ENCODE measurements around the gene GRIN3B.

Gene GRIN3B

DNA sequence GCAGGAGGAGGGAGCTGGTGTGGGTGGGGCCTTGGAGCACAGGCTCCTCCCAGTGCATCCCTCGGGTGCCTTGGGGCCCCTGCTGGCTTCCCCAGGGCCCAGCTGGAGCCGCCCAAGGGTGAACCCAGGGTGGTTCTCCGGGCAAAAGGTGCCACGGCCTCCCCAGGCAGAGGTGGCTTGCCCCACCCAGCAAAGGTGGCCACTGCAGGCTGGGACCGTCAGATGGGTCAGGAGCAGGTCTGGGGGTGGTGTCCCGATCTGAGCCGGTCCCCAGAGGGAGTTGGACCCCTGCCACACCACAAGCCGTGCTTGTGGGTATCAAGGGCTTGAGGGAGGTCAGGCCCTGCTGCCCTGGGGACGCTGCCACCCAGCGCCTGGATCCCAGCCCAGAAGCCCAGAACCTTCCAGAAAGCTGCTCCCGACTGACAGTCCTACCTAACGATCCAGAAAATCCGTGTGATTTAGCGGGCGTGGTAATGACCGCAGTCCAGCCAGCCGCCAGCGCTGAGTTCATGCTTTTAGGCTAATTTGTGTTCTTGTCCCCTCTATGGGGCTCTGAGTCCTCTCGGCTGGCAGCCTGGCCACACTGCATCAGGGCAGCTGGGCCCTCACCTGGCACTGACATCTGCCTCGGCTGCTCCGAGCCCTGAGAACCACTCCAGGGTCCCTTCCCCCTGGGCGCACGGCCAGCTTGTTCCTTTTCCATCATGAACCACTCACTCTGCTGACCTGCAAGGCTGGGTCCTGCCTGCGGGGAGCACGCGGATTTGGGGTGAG lies 5.0 kb upstream of the GRIN3B start (continued):
- no peak for TF ChIP-seq FEZF1 (tag by site-specific recombination; IDR thresholded peaks at IDR 0.05)
- TF ChIP-seq, protein P1, sequence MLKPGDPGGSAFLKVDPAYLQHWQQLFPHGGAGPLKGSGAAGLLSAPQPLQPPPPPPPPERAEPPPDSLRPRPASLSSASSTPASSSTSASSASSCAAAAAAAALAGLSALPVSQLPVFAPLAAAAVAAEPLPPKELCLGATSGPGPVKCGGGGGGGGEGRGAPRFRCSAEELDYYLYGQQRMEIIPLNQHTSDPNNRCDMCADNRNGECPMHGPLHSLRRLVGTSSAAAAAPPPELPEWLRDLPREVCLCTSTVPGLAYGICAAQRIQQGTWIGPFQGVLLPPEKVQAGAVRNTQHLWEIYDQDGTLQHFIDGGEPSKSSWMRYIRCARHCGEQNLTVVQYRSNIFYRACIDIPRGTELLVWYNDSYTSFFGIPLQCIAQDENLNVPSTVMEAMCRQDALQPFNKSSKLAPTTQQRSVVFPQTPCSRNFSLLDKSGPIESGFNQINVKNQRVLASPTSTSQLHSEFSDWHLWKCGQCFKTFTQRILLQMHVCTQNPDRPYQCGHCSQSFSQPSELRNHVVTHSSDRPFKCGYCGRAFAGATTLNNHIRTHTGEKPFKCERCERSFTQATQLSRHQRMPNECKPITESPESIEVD (tag by site-specific recombination; IDR thresholded peaks at IDR 0.05): no peak
- no peak for TF ChIP-seq ZNF629 (tag by site-specific recombination; IDR thresholded peaks at IDR 0.05)
- no peak for TF ChIP-seq TRIM28 (IDR thresholded peaks at IDR 0.05; ENCODE audit: borderline replicate concordance, low read length)
- TF ChIP-seq ZNF341 (tag by site-specific recombination; IDR thresholded peaks at IDR 0.05; ENCODE audit: low read depth): peak; percentile 24; the same call in 1 of the 2 replicates
- TF ChIP-seq, protein P2, sequence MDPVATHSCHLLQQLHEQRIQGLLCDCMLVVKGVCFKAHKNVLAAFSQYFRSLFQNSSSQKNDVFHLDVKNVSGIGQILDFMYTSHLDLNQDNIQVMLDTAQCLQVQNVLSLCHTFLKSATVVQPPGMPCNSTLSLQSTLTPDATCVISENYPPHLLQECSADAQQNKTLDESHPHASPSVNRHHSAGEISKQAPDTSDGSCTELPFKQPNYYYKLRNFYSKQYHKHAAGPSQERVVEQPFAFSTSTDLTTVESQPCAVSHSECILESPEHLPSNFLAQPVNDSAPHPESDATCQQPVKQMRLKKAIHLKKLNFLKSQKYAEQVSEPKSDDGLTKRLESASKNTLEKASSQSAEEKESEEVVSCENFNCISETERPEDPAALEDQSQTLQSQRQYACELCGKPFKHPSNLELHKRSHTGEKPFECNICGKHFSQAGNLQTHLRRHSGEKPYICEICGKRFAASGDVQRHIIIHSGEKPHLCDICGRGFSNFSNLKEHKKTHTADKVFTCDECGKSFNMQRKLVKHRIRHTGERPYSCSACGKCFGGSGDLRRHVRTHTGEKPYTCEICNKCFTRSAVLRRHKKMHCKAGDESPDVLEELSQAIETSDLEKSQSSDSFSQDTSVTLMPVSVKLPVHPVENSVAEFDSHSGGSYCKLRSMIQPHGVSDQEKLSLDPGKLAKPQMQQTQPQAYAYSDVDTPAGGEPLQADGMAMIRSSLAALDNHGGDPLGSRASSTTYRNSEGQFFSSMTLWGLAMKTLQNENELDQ (tag by site-specific recombination; IDR thresholded peaks at IDR 0.05; ENCODE audit: low read depth): no peak
- TF ChIP-seq ZNF600 (tag by site-specific recombination; IDR thresholded peaks at IDR 0.05): 0 out of 2 replicates have a peak, but pooled peaks have one; percentile 13
- TF ChIP-seq, protein P3, sequence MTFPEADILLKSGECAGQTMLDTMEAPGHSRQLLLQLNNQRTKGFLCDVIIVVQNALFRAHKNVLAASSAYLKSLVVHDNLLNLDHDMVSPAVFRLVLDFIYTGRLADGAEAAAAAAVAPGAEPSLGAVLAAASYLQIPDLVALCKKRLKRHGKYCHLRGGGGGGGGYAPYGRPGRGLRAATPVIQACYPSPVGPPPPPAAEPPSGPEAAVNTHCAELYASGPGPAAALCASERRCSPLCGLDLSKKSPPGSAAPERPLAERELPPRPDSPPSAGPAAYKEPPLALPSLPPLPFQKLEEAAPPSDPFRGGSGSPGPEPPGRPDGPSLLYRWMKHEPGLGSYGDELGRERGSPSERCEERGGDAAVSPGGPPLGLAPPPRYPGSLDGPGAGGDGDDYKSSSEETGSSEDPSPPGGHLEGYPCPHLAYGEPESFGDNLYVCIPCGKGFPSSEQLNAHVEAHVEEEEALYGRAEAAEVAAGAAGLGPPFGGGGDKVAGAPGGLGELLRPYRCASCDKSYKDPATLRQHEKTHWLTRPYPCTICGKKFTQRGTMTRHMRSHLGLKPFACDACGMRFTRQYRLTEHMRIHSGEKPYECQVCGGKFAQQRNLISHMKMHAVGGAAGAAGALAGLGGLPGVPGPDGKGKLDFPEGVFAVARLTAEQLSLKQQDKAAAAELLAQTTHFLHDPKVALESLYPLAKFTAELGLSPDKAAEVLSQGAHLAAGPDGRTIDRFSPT (tag by site-specific recombination; IDR thresholded peaks at IDR 0.05): peak; percentile 81; the same call in 1 of the 2 replicates
- TF ChIP-seq ZNF423 (tag by site-specific recombination; IDR thresholded peaks at IDR 0.05): peak; percentile 85

DNA sequence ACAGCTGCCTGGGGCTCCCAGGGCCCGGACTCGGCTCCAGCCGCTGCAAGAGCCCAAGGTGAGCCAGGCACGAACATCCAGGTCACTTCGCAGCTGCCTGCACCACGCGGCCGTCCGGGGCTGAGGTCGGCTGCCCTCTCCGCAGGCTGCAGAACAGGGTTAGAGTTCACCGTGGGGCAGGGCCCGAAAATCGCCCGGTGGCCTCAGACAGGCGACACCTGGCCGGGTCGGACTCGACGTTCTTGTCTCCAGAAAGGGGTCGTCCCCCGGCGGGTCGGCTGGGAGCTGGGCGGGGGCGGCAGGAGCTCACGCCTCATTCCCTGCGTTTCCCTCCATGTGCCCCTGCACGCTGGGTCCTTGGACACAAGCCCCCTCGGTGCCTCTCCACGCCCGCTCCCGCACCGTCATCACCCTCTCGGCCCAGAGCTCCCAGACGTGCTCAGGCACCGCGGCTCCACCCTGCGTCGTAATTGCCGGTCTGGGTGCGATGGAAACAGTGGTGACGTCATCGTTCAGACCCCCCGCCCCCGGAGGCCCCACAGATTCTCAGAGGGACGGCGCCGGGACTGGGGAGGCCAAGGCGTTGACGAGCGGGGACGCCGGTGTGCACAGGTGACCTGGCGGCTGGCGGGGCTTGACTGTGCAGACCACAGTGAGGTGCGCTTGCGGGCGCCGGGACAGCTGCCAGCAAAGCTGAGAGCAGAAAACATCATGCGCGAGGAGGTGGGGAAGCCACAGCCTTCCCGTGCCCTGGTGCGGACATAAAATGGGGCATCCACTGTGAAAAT lies 4.0 kb upstream of the GRIN3B start:
- ChIA-PET POLR2A (interaction anchor here (0.5 to 3.1 kb wide), 5 partner anchors 9 to 947 kb away, joined by 3 to 15 read pairs (median 3); partner anchors contain the start of gene WDR18), CTCF (interaction anchor here (0.6 to 2.0 kb wide), 6 partner anchors 12 to 248 kb away, joined by 3 to 16 read pairs (median 4); partner anchors contain the start of gene WDR18)
- Histone ChIP-seq H3K4me1 (ENCODE audit: control insufficient read depth, insufficient read depth, low read length) (peaks cover 7% of the 10 kb centered on the region), H3K27ac (ENCODE audit: extremely low read depth, low read depth, low read length) (no peak overlapping the region), H3K36me3 (ENCODE audit: control insufficient read depth in 2 of 2, insufficient read depth in 1 of 2, low read length in 2 of 2) (peaks cover 0 to 27% of the 10 kb centered on the region in 2 experiments; a peak in 1 of 3 replicates), H3K9me3 (ENCODE audit: control insufficient read depth, insufficient read depth, low read depth, low read length) (no peaks in the 10 kb centered on the region), H3K4me3 (ENCODE audit: low read depth, low read length) (peak overlapping the region; percentile 14)
- TF ChIP-seq, protein P4, sequence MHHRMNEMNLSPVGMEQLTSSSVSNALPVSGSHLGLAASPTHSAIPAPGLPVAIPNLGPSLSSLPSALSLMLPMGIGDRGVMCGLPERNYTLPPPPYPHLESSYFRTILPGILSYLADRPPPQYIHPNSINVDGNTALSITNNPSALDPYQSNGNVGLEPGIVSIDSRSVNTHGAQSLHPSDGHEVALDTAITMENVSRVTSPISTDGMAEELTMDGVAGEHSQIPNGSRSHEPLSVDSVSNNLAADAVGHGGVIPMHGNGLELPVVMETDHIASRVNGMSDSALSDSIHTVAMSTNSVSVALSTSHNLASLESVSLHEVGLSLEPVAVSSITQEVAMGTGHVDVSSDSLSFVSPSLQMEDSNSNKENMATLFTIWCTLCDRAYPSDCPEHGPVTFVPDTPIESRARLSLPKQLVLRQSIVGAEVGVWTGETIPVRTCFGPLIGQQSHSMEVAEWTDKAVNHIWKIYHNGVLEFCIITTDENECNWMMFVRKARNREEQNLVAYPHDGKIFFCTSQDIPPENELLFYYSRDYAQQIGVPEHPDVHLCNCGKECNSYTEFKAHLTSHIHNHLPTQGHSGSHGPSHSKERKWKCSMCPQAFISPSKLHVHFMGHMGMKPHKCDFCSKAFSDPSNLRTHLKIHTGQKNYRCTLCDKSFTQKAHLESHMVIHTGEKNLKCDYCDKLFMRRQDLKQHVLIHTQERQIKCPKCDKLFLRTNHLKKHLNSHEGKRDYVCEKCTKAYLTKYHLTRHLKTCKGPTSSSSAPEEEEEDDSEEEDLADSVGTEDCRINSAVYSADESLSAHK (tag by site-specific recombination; IDR thresholded peaks at IDR 0.05): peak; percentile 74; the same call in 1 of the 2 replicates
- peak; percentile 51; the same call in 1 of the 2 replicates for TF ChIP-seq YY2 (tag by site-specific recombination; IDR thresholded peaks at IDR 0.05)
- TF ChIP-seq ZNF341 (tag by site-specific recombination; IDR thresholded peaks at IDR 0.05; ENCODE audit: low read depth): no peak; the same call in none of the 2 replicates
- TF ChIP-seq HOXA7 (CRISPR knock-in tag; IDR thresholded peaks at IDR 0.05; ENCODE audit: borderline replicate concordance): no peak
- TF ChIP-seq SCRT2 (tag by site-specific recombination; IDR thresholded peaks at IDR 0.05): peak; percentile 88
- TF ChIP-seq OVOL3 (tag by site-specific recombination; IDR thresholded peaks at IDR 0.05): no peak; the same call in 1 of the 2 replicates
- TF ChIP-seq ZNF19 (tag by site-specific recombination; IDR thresholded peaks at IDR 0.05; ENCODE audit: low read depth): no peak
- TF ChIP-seq, protein P5, sequence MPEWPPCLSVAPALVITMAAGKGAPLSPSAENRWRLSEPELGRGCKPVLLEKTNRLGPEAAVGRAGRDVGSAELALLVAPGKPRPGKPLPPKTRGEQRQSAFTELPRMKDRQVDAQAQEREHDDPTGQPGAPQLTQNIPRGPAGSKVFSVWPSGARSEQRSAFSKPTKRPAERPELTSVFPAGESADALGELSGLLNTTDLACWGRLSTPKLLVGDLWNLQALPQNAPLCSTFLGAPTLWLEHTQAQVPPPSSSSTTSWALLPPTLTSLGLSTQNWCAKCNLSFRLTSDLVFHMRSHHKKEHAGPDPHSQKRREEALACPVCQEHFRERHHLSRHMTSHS (tag by site-specific recombination; IDR thresholded peaks at IDR 0.05): no peak
- TF ChIP-seq, protein P6, sequence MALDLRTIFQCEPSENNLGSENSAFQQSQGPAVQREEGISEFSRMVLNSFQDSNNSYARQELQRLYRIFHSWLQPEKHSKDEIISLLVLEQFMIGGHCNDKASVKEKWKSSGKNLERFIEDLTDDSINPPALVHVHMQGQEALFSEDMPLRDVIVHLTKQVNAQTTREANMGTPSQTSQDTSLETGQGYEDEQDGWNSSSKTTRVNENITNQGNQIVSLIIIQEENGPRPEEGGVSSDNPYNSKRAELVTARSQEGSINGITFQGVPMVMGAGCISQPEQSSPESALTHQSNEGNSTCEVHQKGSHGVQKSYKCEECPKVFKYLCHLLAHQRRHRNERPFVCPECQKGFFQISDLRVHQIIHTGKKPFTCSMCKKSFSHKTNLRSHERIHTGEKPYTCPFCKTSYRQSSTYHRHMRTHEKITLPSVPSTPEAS (tag by site-specific recombination; IDR thresholded peaks at IDR 0.05): peak; percentile 65
- TF ChIP-seq ZFP41 (tag by site-specific recombination; IDR thresholded peaks at IDR 0.05; ENCODE audit: borderline replicate concordance): no peak
- no peak for TF ChIP-seq SCRT1 (tag by site-specific recombination; IDR thresholded peaks at IDR 0.05; ENCODE audit: borderline replicate concordance)
